ENCODE data around the gene C2orf69. TPM values are rescaled to one million over a fixed set of nuclear protein-coding genes. Genes with fewer than 3 reads are reported as not detected.

Gene C2orf69
- total RNA-seq, 1 experiment from 2014 or later: 22.0 TPM

GRCh38 chr2:199946836-199947235 is 35.7 kb downstream of the C2orf69 start:
- H3K27me3 ChIP-seq (ENCODE audit: insufficient read depth, low read length): no peaks in the 10 kb centered on the region
- H3K79me1 ChIP-seq (ENCODE audit: insufficient read depth, low read depth, low read length, poor library complexity, severe bottlenecking): peaks cover 6% of the 10 kb centered on the region
- no peak overlapping the region for H3K4me3 Mint-ChIP-seq
- peaks cover 20 to 71% (median 61%) of the 10 kb centered on the region in 3 experiments; a peak in 6 of 7 replicates for H3K36me3 Mint-ChIP-seq (ENCODE audit: insufficient read depth in 1 of 3, low read depth in 3 of 3)
- no peak for TF ChIP-seq CTCF (conservative IDR thresholded peaks at IDR 0.05)
- H3K23ac ChIP-seq (ENCODE audit: insufficient read length, low read depth, low read length): no peak overlapping the region
- H3K9ac ChIP-seq (ENCODE audit: extremely low read depth, insufficient read length, low read length): no peak overlapping the region
- no peak overlapping the region for H2AK5ac ChIP-seq (ENCODE audit: insufficient read length, low read length)
- no peak overlapping the region for H4K91ac ChIP-seq (ENCODE audit: insufficient read length, low read depth, low read length)
- H3K18ac ChIP-seq (ENCODE audit: insufficient read length, low read depth, low read length): no peak overlapping the region
- no peak overlapping the region for H3K27ac ChIP-seq (ENCODE audit: insufficient read length, low read depth, low read length)
- H3K27ac Mint-ChIP-seq: no peak overlapping the region
- no peak overlapping the region for H2BK120ac ChIP-seq (ENCODE audit: low read depth, low read length, poor library complexity, severe bottlenecking)
- no peaks in the 10 kb centered on the region for H3K9me3 ChIP-seq (ENCODE audit: control insufficient read depth, low read depth, low read length)
- no peak overlapping the region for H4K8ac ChIP-seq (replicated peaks; ENCODE audit: insufficient read length, low read depth, low read length)
- H2BK5ac ChIP-seq (ENCODE audit: insufficient read length, low read length): no peak overlapping the region
- H3K4ac ChIP-seq (ENCODE audit: low read depth, low read length): no peak overlapping the region
- 0 out of 4 replicates have a peak, but pooled peaks cover 0 to 4% of the 10 kb centered on the region in 2 experiments for H3K4me1 Mint-ChIP-seq
- no peaks in the 10 kb centered on the region for H4K20me1 ChIP-seq (ENCODE audit: control insufficient read depth, insufficient read depth, insufficient read length)
- no peak for DNase-seq
- H3K27me3 Mint-ChIP-seq (ENCODE audit: low read depth): no peaks in the 10 kb centered on the region
- no peaks in the 10 kb centered on the region for H3K9me3 Mint-ChIP-seq
- H3K4me1 ChIP-seq (ENCODE audit: insufficient read depth, low read length): no peaks in the 10 kb centered on the region; the same call in 1 of the 2 replicates
- no peak overlapping the region for H2BK20ac ChIP-seq (ENCODE audit: low read depth, low read length, poor library complexity, severe bottlenecking)
- no peak overlapping the region for H2AFZ ChIP-seq (ENCODE audit: low read length)
- no peak overlapping the region for H4K5ac ChIP-seq (ENCODE audit: insufficient read length, low read depth, low read length)
- H3K4me2 ChIP-seq (ENCODE audit: insufficient read depth, insufficient read length, low read length): no peak overlapping the region
- no peak overlapping the region for H2BK12ac ChIP-seq (ENCODE audit: insufficient read length, low read depth, low read length)
- H3K23me2 ChIP-seq (ENCODE audit: insufficient read length, low read depth, low read length, poor library complexity, severe bottlenecking): no peaks in the 10 kb centered on the region
- no peak overlapping the region for H3K14ac ChIP-seq (ENCODE audit: insufficient read depth, low read length)
- no peak overlapping the region for H3K56ac ChIP-seq (ENCODE audit: insufficient read length, low read depth, low read length)
- H3K79me2 ChIP-seq (ENCODE audit: insufficient read depth, low read length): peaks cover 3% of the 10 kb centered on the region; the same call in 1 of the 2 replicates
- H3T11ph ChIP-seq (ENCODE audit: low read length): no peak overlapping the region
- no peak overlapping the region for H2BK15ac ChIP-seq (ENCODE audit: low read depth, low read length)

Measured in H9 (cell line).